ENCODE data around the gene SPTLC3. TPM values are rescaled to one million over a fixed set of nuclear protein-coding genes. Genes with fewer than 3 reads are reported as not detected.

SPTLC3 gene
- total and polyA plus RNA-seq, 7 donors, result 0.14 to 1.2 (median 0.38) TPM

GRCh38 chr20:13017883-13018535 is 9.2 kb downstream of the SPTLC3 start:
- H3K4me1 ChIP-seq, result no peaks in the 10 kb centered on the region
- no peak for DNase-seq
- 49 to 58% (median 49%) methylated on average over 2 of the region's 2 CpGs for WGBS, 3 donors
- no peaks in the 10 kb centered on the region for H3K9me3 ChIP-seq
- H3K4me3 ChIP-seq, result no peak overlapping the region
- TF ChIP-seq, protein P1, sequence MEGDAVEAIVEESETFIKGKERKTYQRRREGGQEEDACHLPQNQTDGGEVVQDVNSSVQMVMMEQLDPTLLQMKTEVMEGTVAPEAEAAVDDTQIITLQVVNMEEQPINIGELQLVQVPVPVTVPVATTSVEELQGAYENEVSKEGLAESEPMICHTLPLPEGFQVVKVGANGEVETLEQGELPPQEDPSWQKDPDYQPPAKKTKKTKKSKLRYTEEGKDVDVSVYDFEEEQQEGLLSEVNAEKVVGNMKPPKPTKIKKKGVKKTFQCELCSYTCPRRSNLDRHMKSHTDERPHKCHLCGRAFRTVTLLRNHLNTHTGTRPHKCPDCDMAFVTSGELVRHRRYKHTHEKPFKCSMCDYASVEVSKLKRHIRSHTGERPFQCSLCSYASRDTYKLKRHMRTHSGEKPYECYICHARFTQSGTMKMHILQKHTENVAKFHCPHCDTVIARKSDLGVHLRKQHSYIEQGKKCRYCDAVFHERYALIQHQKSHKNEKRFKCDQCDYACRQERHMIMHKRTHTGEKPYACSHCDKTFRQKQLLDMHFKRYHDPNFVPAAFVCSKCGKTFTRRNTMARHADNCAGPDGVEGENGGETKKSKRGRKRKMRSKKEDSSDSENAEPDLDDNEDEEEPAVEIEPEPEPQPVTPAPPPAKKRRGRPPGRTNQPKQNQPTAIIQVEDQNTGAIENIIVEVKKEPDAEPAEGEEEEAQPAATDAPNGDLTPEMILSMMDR (IDR thresholded peaks at IDR 0.05), result no peak
- no peaks in the 10 kb centered on the region for H3K27me3 ChIP-seq (ENCODE audit: insufficient read depth in 3 of 3, low read length in 2 of 3)
- H3K36me3 ChIP-seq (ENCODE audit: insufficient read depth in 1 of 2, low read depth in 1 of 2), result no peaks in the 10 kb centered on the region
- intact Hi-C loops (cut with DNase I), result no loop called here
- ATAC-seq, result no peak
- H3K27ac ChIP-seq, result no peak overlapping the region

- Histone ChIP-seq H3K36me3 (ENCODE audit: insufficient read depth in 1 of 2, low read depth in 1 of 2) (no peaks in the 10 kb centered on the region), H3K4me3 (no peak overlapping the region), H3K4me1 (no peaks in the 10 kb centered on the region), H3K27ac (no peak overlapping the region), H3K27me3 (ENCODE audit: insufficient read depth in 3 of 3, low read length in 2 of 3) (no peaks in the 10 kb centered on the region), H3K9me3 (no peaks in the 10 kb centered on the region)
- no peak for ATAC-seq
- TF ChIP-seq, protein P1 (IDR thresholded peaks at IDR 0.05), result no peak
- intact Hi-C loops (cut with DNase I), result no loop called here
- 92 to 94% (median 94%) methylated on average over 5 of the region's 5 CpGs for WGBS, 3 donors
- no peak for DNase-seq
Observed at GRCh38 chr20:13021205-13021970, 12.6 kb downstream of the SPTLC3 start.

- Histone ChIP-seq H3K9me3 (no peaks in the 10 kb centered on the region), H3K36me3 (ENCODE audit: insufficient read depth in 1 of 2, low read depth in 1 of 2) (no peaks in the 10 kb centered on the region), H3K27ac (no peak overlapping the region), H3K27me3 (ENCODE audit: insufficient read depth in 3 of 3, low read length in 2 of 3) (no peaks in the 10 kb centered on the region), H3K4me3 (no peak overlapping the region), H3K4me1 (no peaks in the 10 kb centered on the region)
- 43 to 54% (median 46%) methylated on average over 4 of the region's 4 CpGs for WGBS, 3 donors
- ATAC-seq (no peak), DNase-seq (no peak)
- intact Hi-C loops (cut with DNase I), result no loop called here
- TF ChIP-seq, protein P1 (IDR thresholded peaks at IDR 0.05), result no peak
Observed at GRCh38 chr20:13022401-13023155, 13.8 kb downstream of the SPTLC3 start.

GRCh38 chr20:13024596-13024995 is 15.8 kb downstream of the SPTLC3 start:
- no peaks in the 10 kb centered on the region for H3K4me1 ChIP-seq
- H3K27me3 ChIP-seq (ENCODE audit: insufficient read depth in 3 of 3, low read length in 2 of 3), result no peaks in the 10 kb centered on the region
- ATAC-seq (no peak), DNase-seq (no peak)
- intact Hi-C loops (cut with DNase I), result no loop called here
- TF ChIP-seq, protein P1 (IDR thresholded peaks at IDR 0.05), result no peak
- H3K27ac ChIP-seq, result no peak overlapping the region
- H3K9me3 ChIP-seq, result no peaks in the 10 kb centered on the region
- no peak overlapping the region for H3K4me3 ChIP-seq
- WGBS, 3 donors, result 49 to 58% (median 56%) methylated on average over 2 of the region's 2 CpGs
- no peaks in the 10 kb centered on the region for H3K36me3 ChIP-seq (ENCODE audit: insufficient read depth in 1 of 2, low read depth in 1 of 2)
